Peyer's patch (tissue), 4 donors: ENCODE results near the gene ZXDC. TPM values are rescaled to one million over a fixed set of nuclear protein-coding genes. Genes with fewer than 3 reads are reported as not detected.

Experiments
- DNase-seq, 3 donors: peaks; one replicate each; pipeline ENCODE4 v3.0.0-alpha.2; 2017 to 2019
- H3K27ac ChIP-seq, 4 donors: fragments of 200-600 bp; sonication (generic); one replicate each; pipeline ENCODE4 v1.5.1; 2016 to 2019
- H3K27me3 ChIP-seq, 2 donors: fragments of 200-600 bp; sonication (generic); one replicate each; pipeline ENCODE4 v1.5.1; 2019
- H3K36me3 ChIP-seq, 3 donors: fragments of 200-600 bp; sonication (generic); one replicate each; pipeline ENCODE4 v1.5.1; 2016 to 2019
- H3K4me1 ChIP-seq, 4 donors: fragments of 200-600 bp; sonication (generic); one replicate each; pipeline ENCODE4 v1.5.1; 2016 to 2019
- H3K4me3 ChIP-seq, 4 donors: fragments of 200-600 bp; sonication (generic); 1 replicate in 3 of 4; 2 replicates in 1 of 4; pipeline ENCODE4 v1.5.1; 2016 to 2019; ENCODE audit warnings: mild to moderate bottlenecking in 1 of 4
- H3K9me3 ChIP-seq, 4 donors: fragments of 200-600 bp; sonication (generic); one replicate each; pipeline ENCODE4 v1.5.1; 2016 to 2019; ENCODE audit warnings: mild to moderate bottlenecking in 1 of 4
- POLR2A ChIP-seq, 2 donors: fragments of 450-650 bp; IDR thresholded peaks; one replicate each; pipeline ENCODE4 v1.5.1; 2017; ENCODE audit warnings: antibody characterized with exemption in 2 of 2, mild to moderate bottlenecking in 2 of 2, moderate library complexity in 2 of 2
- total RNA-seq, 4 donors: library from RNA; depleted of rRNA; stranded (reverse); fragments of >200 nt; gene quantifications; one replicate each; pipeline ENCODE4 v1.1.0, GENCODE V29; 2016
- TF ChIP-seq, protein P1 (sequence below), 6 experiments: fragments of 450-650 bp in 4 of 6; fragments of 200-600 bp in 2 of 6; sonication (generic) in 1 of 6; IDR thresholded peaks; one replicate each; pipeline ENCODE4 v1.5.1; 2017 to 2019; ENCODE audit warnings: antibody characterized with exemption in 6 of 6, mild to moderate bottlenecking in 3 of 6, moderate library complexity in 1 of 6

Gene ZXDC
- total RNA-seq, 4 donors from 2014 or later, result 44.1 to 99.8 (median 67.5) TPM

DNA sequence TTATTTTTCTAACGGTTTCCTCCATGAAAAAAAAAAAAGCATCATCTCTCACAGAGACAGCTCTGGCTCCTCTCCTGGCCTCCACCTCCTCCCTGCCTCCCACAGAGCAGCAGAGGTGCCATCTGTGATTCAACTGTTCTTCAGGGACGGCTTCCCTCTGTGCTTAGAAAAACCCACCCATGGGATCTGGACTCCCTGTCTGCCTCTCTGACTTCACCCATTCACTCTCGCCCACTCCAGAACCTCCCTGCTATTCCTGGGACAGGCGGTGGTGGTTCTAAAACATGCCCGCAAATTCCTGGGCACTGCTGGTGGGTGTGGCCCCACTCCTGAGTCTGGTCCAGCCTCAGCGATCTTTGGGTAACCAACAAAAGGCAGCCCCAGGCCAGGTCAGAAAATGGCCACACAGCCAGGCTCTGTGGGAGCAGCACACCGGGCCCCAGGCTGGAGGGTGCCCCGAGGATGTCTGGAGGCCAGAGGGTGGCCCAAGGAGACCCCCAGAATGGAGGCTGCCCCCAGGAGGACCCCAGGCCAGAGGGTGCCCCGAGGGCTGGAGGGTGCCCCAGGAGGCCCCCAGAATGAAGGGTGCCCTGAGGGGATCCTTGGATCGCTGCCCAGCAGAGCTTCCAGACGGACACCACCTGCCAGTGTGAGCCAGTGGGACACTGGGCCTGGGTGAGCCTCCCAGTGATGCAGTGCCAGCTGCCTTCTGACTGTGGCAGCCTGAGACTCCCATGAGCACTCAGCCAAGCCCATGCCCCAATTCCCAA lies 45.6 kb upstream of the ZXDC start:
- Histone ChIP-seq H3K9me3 (no peaks in the 10 kb centered on the region), H3K27ac (no peak overlapping the region), H3K36me3 (no peaks in the 10 kb centered on the region), H3K27me3 (no peaks in the 10 kb centered on the region), H3K4me3 (no peak overlapping the region), H3K4me1 (peaks cover 0 to 19% (median 3%) of the 10 kb centered on the region in 4 donors)
- TF ChIP-seq, protein P1, sequence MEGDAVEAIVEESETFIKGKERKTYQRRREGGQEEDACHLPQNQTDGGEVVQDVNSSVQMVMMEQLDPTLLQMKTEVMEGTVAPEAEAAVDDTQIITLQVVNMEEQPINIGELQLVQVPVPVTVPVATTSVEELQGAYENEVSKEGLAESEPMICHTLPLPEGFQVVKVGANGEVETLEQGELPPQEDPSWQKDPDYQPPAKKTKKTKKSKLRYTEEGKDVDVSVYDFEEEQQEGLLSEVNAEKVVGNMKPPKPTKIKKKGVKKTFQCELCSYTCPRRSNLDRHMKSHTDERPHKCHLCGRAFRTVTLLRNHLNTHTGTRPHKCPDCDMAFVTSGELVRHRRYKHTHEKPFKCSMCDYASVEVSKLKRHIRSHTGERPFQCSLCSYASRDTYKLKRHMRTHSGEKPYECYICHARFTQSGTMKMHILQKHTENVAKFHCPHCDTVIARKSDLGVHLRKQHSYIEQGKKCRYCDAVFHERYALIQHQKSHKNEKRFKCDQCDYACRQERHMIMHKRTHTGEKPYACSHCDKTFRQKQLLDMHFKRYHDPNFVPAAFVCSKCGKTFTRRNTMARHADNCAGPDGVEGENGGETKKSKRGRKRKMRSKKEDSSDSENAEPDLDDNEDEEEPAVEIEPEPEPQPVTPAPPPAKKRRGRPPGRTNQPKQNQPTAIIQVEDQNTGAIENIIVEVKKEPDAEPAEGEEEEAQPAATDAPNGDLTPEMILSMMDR (IDR thresholded peaks at IDR 0.05), result no peak
- no peak for TF ChIP-seq POLR2A (IDR thresholded peaks at IDR 0.05)
- DNase-seq, result peak in 1 of 3 donors; percentile 35

DNA sequence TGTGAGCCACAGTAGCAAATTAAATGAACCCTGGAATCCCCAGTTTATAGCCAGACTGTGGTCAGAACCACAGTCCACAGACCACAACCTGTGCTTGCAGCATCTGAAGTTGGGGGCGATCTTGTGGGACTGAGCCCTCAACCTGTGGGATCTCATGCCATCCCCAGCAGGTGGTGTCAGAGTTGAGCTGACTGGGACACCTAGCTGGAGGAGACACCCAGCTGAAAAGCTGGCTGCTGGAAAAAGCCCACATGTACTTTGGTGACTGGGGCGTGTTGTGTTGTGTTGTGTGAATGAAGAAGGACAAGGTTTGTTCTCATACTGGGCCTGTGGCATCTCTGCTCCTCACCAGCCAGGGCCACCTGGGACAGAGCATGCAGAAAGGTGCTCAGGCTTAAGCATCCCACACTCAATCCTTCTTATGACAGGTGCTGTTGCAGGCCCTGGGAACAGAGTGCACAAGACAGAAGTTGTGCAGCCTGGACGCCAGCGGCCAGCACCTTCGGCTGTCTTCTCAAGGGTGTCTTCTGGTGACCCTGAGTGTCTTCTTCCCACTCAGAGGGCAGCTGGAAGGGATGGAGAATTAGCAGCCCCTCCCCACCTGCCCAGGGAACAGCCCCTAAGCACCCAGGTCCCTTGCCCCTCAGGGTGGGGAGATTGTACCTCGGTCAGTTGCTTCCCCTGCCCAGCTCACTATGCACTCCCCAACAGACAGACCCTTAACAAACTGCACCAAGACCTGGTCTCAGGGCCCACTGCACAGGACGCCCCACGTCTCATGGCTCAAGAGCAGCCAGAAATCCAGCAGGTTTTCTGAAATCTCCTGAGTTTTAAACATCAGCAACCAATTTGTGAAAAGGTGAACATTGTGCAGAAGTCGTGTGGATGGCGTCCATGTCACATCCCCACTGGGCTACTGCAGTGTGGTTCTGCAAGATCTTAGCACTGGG lies 44.1 kb upstream of the ZXDC start:
- Histone ChIP-seq H3K4me3 (no peak overlapping the region), H3K27me3 (no peaks in the 10 kb centered on the region), H3K4me1 (peaks cover 0 to 17% (median 3%) of the 10 kb centered on the region in 4 donors), H3K27ac (no peak overlapping the region), H3K9me3 (no peaks in the 10 kb centered on the region), H3K36me3 (no peaks in the 10 kb centered on the region)
- no peak for TF ChIP-seq POLR2A (IDR thresholded peaks at IDR 0.05)
- TF ChIP-seq, protein P1 (IDR thresholded peaks at IDR 0.05), result no peak
- peak in 1 of 3 donors; percentile 21 for DNase-seq

DNA sequence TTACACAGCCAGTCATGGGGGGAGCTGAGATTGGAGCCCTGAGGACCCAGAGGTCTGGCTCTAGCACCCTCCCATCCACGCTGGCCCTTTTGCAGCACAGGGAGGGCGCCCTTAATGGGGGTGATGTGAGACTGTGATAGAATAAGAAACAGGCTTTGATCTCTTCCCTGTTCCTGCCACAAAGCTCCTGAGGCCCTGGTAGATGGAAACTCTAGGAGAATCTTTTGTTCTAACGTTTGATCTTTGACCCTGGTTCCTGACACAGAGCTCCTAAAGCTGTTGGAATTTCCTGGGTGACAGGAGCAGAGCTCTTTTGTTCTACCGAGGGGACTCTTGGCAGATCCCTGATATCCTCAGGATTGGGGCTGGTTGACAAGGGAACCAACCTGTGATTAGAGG lies 43.1 kb upstream of the ZXDC start:
- Histone ChIP-seq H3K4me3 (no peak overlapping the region), H3K9me3 (no peaks in the 10 kb centered on the region), H3K27ac (no peak overlapping the region), H3K4me1 (peaks cover 0 to 6% (median 0%) of the 10 kb centered on the region in 4 donors), H3K27me3 (no peaks in the 10 kb centered on the region), H3K36me3 (no peaks in the 10 kb centered on the region)
- no peak for DNase-seq
- TF ChIP-seq, protein P1 (IDR thresholded peaks at IDR 0.05), result no peak

DNA sequence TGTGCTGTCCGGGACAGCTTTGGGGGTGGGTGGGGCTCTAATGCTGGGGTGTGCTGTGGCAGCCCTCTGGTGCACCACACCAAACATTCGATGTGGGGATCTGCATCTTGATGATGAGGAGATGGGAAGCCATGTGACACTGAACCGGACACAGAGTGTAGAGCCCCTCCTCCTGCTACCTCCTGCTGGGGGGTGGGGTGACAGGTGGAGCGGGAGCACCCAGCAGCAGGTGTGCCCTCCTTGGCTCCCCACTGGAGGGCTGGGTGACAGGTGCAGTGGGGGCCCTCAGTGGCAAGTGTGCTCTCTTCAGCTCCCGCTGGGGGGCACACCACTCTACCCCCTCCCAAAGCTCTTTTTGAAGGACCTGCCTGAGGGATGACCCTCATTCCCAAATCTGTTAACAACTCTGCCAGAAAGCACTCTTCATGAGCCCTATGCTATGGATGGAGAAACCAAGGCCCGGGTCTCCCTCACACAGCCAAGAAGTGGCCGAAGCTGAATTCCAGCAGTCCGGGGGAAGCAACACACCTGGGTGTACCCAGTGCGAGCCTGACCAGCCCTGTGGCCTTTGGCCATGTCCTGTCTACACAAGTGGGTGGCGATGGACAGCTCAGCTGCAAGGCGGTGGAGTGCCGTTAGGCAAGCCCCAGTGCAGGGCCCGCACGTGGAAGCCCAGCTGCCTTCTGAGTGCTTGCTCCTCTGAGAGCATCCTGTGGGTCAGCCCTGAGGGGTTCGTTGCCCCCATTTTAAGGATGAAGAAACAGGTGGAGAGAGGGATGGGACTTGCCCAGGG lies 42.5 kb upstream of the ZXDC start:
- peaks cover 0 to under 1% (median 0%) of the 10 kb centered on the region in 4 donors for H3K4me1 ChIP-seq
- no peaks in the 10 kb centered on the region for H3K27me3 ChIP-seq
- no peaks in the 10 kb centered on the region for H3K9me3 ChIP-seq
- peak in 1 of 3 donors; percentile 38 for DNase-seq
- no peak overlapping the region for H3K4me3 ChIP-seq
- no peak overlapping the region for H3K27ac ChIP-seq
- no peaks in the 10 kb centered on the region for H3K36me3 ChIP-seq
- TF ChIP-seq, protein P1 (IDR thresholded peaks at IDR 0.05), result no peak

DNA sequence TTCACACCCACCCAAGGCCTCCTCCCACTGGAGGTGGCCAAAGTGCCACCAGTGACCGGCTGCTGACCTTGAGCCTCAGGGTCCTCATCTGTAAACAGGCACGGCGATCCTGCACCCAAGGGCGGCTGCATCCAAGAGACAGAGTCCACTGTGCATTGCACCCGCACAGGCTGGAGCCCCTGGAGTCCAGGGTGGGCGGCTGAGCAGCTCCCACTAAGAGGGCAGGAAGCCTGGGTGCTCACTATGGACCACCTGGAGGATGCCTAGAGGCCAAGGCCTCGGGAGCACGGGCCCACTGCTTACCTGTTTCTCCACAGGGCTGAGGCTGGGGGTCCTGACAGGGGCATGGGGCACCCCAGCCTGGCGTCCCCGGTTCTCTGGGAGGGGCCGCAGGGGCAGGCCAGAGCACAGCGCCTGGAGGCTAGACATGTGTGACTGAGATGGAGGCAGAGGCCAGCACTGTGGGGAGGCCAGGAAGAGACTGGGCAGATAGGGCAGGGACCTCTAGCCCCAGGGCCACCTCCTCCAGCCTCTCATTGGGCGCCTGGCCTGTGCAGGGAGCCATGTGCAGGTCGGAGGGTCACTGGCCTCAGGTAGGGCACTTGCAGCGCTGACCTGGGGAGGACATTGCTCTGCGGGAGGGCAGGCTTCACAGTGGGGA lies 41.7 kb upstream of the ZXDC start, which contains the start of gene UROC1:
Gene UROC1, minus strand, starts transcription at position 483 of the 661 bp plus-strand sequence. Its CDS starts 54 bp downstream, at position 429.
- DNase-seq, result peak in 1 of 3 donors; percentile 38
- H3K27ac ChIP-seq, result no peak within 1 kb of the TSS
- no peaks in the 10 kb centered on the region for H3K9me3 ChIP-seq
- TF ChIP-seq, protein P1 (IDR thresholded peaks at IDR 0.05), result no peak
- no peak for TF ChIP-seq POLR2A (IDR thresholded peaks at IDR 0.05)
- no peaks in the 10 kb centered on the region for H3K27me3 ChIP-seq
- H3K36me3 ChIP-seq, result no peaks in the 10 kb centered on the region
- H3K4me1 ChIP-seq, result no peaks in the 10 kb centered on the region
- no peak within 1 kb of the TSS for H3K4me3 ChIP-seq
